RPMI7951 (cell line): Measurements from ENCODE around the gene PSRC1. TPM values are rescaled to one million over a fixed set of nuclear protein-coding genes. Genes with fewer than 3 reads are reported as not detected.
"Not testable (repeated sequence)": the region's sequence is repeated elsewhere in the genome, so short reads cannot be mapped to it uniquely, and the experiment has no call there.

Experiments
- DNase-seq: peaks from one replicate; pipeline ENCODE4 v3.0.0-alpha.2; 2012; ENCODE audit warnings: low read depth
- total RNA-seq: library from RNA; depleted of rRNA; stranded (reverse); fragments of >200 nt; shearing (Covaris generic); gene quantifications from 2 replicates; pipeline ENCODE4 v1.2.3, GENCODE V29; 2014; rRNA removed

The PSRC1 gene
- total RNA-seq = 70.0 and 74.6 TPM in 2 replicates

GRCh38 chr1:109282952-109283747, at the start of gene PSRC1:
Gene PSRC1, minus strand, starts transcription at chr1:109283145.
- DNase-seq = peak; percentile 96

GRCh38 chr1:109331113-109331512, 48.2 kb upstream of the PSRC1 start:
- no peak for DNase-seq

- peak; percentile 22 for DNase-seq
Observed at GRCh38 chr1:109327285-109327684, 44.3 kb upstream of the PSRC1 start.

- no peak for DNase-seq
Observed at GRCh38 chr1:109322974-109323373, 40.0 kb upstream of the PSRC1 start.

- no peak for DNase-seq
Observed at GRCh38 chr1:109319114-109319513, 36.2 kb upstream of the PSRC1 start.

- DNase-seq = no peak
Observed at GRCh38 chr1:109316506-109316905, 33.6 kb upstream of the PSRC1 start.

GRCh38 chr1:109315288-109315687, 32.3 kb upstream of the PSRC1 start:
- DNase-seq = no peak

- no peak for DNase-seq
Observed at GRCh38 chr1:109314795-109315194, 31.9 kb upstream of the PSRC1 start.

- peak; percentile 8 for DNase-seq
Observed at GRCh38 chr1:109312978-109313775, 30.2 kb upstream of the PSRC1 start.

GRCh38 chr1:109312246-109312645, 29.3 kb upstream of the PSRC1 start:
- no peak for DNase-seq

- no peak for DNase-seq
Observed at GRCh38 chr1:109309347-109309746, 26.4 kb upstream of the PSRC1 start.

GRCh38 chr1:109307274-109308021, 24.5 kb upstream of the PSRC1 start:
- no peak for DNase-seq

GRCh38 chr1:109306832-109307273, 23.9 kb upstream of the PSRC1 start, which contains the start of gene MYBPHL:
Gene MYBPHL, minus strand, starts transcription at chr1:109307011. Its CDS starts 20 bp downstream, at chr1:109306991.
- DNase-seq = no peak

GRCh38 chr1:109305991-109306390, 23.0 kb upstream of the PSRC1 start:
- DNase-seq = not testable (repeated sequence)

GRCh38 chr1:109304226-109304920, 21.4 kb upstream of the PSRC1 start:
- DNase-seq = no peak

- no peak for DNase-seq
Observed at GRCh38 chr1:109301874-109302273, 18.9 kb upstream of the PSRC1 start.

- no peak for DNase-seq
Observed at GRCh38 chr1:109300650-109301151, 17.8 kb upstream of the PSRC1 start.

- peak; percentile 88 for DNase-seq
Observed at GRCh38 chr1:109299558-109300343, 16.8 kb upstream of the PSRC1 start.

GRCh38 chr1:109298666-109299557, 16.0 kb upstream of the PSRC1 start:
- peak; percentile 86 for DNase-seq
